OCI-LY3 (cell line): Measurements from ENCODE around the gene C10orf105.

Experiments used
- CTCF ChIP-seq: fragments of 200-600, 300-600 bp; sonication (generic); IDR thresholded peaks from 2 replicates; pipeline ENCODE4 v1.5.1; 2014; ENCODE audit warnings: antibody characterized with exemption, low read length, low read depth
- EZH2phosphoT487 ChIP-seq: fragments of 200-600 bp; shearing (Covaris generic); IDR thresholded peaks from 2 replicates; pipeline ENCODE4 v1.6.1; 2018; ENCODE audit warnings: antibody characterized with exemption, mixed run types, low read depth

- no peak for TF ChIP-seq CTCF
- no peak for TF ChIP-seq EZH2phosphoT487
Observed at GRCh38 chr10:71697938-71698709, 21.5 kb downstream of the C10orf105 start.
